PC-3 (cell line): ENCODE measurements around the gene C8B.

Experiments used
- CTCF ChIP-seq: fragments of 300-600 bp; sonication (generic); conservative IDR thresholded peaks from 2 replicates; pipeline ENCODE4 v1.5.1; 2017; ENCODE audit warnings: antibody characterized with exemption, low read depth, mild to moderate bottlenecking, low read length
- EZH2 ChIP-seq: fragments of 300-600 bp; sonication (generic); IDR thresholded peaks from one replicate; pipeline ENCODE4 v1.6.1; 2017; ENCODE audit warnings: antibody characterized with exemption, mild to moderate bottlenecking, low read length; ENCODE audit not compliant: unreplicated experiment
- EZH2phosphoT487 ChIP-seq: fragments of 300-600 bp; sonication (generic); IDR thresholded peaks from 2 replicates; pipeline ENCODE4 v1.6.1; 2018; ENCODE audit warnings: mild to moderate bottlenecking, antibody characterized with exemption, low read length, borderline replicate concordance

- TF ChIP-seq CTCF (no peak), EZH2 (no peak), EZH2phosphoT487 (no peak)
These were observed 27.2 kb downstream of the C8B start for GRCh38 chr1:56938646-56939045.
